ENCODE results near the gene ROR2.

DNA sequence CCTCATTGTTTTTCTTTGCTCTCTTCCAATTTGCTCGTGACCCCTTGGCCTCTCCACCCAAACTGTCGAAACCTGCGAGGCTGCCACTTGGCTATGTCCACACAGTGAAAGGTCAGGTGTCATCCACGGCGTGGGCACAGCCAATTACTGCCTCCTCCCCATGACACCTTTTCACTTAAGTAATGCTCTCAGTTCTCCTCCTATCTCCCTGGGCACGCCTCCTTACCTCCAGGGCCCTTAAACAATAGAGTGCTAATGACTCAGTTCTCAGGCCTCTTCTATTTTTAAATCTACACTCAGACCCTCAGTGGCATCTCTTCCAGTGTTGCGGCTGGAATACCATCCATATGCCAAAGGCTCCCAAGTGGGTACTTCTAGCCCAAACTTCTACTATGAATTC, 256.8 kb downstream of the ROR2 start:
- TF ChIP-seq POLR2AphosphoS5 (IDR thresholded peaks at IDR 0.05; ENCODE audit: borderline replicate concordance, low read depth, low read length) (no peak), EZH2 (IDR thresholded peaks at IDR 0.05) (no peak)

Data from SK-N-MC (cell line).